Upper lobe of right lung (tissue), 1 donor: Measurements from ENCODE around the gene MESP1. TPM values are rescaled to one million over a fixed set of nuclear protein-coding genes. Genes with fewer than 3 reads are reported as not detected.
A peak's percentile ranks its signal among the peaks of the same experiment; 100 is the strongest.

Source experiments
- ATAC-seq: fragments of 200-7000 bp; cut with Tn5 transposase; one replicate; pipeline ENCODE4 v1.9.1; 2020; ENCODE audit warnings: mild to moderate bottlenecking, moderate library complexity
- DNase-seq: peaks from one replicate; pipeline ENCODE4 v3.0.0-alpha.2; 2020
- H3K27ac ChIP-seq: fragments of 200-600 bp; one replicate; pipeline ENCODE4 v1.8.0; 2022
- H3K27me3 ChIP-seq: fragments of 200-600 bp; one replicate; pipeline ENCODE4 v1.8.0; 2022; ENCODE audit warnings: mild to moderate bottlenecking
- H3K36me3 ChIP-seq: fragments of 200-600 bp; one replicate; pipeline ENCODE4 v1.8.0; 2022
- H3K4me1 ChIP-seq: fragments of 200-600 bp; one replicate; pipeline ENCODE4 v1.8.0; 2022
- H3K4me3 ChIP-seq: fragments of 200-600 bp; one replicate; pipeline ENCODE4 v1.8.0; 2022; ENCODE audit warnings: mild to moderate bottlenecking
- H3K9me3 ChIP-seq: fragments of 200-600 bp; one replicate; pipeline ENCODE4 v1.8.0; 2022
- intact Hi-C: fragments of 100-400 bp; cut with DNase I; formaldehyde crosslinking; loops from one replicate; pipeline ENCODE4 v1.11.0; 2022
- total RNA-seq: library from RNA; stranded (reverse); fragmentation: NEBNext Ultra II Directional; extraction: Animal tissue kit (Norgen Biotek cat#: 25700); gene quantifications from one replicate; pipeline ENCODE4 v1.2.1, GENCODE V29; 2021
- TF ChIP-seq, protein P1 (sequence below): fragments of 200-600 bp; IDR thresholded peaks from one replicate; pipeline ENCODE4 v1.8.0; 2022; ENCODE audit warnings: antibody characterized with exemption
- donor health status: DM: no; HTN: yes; CAD: no; lungs with severe emphysema.

Gene MESP1
- total RNA-seq, 1 donor from 2014 or later, result 4.9 TPM

DNA sequence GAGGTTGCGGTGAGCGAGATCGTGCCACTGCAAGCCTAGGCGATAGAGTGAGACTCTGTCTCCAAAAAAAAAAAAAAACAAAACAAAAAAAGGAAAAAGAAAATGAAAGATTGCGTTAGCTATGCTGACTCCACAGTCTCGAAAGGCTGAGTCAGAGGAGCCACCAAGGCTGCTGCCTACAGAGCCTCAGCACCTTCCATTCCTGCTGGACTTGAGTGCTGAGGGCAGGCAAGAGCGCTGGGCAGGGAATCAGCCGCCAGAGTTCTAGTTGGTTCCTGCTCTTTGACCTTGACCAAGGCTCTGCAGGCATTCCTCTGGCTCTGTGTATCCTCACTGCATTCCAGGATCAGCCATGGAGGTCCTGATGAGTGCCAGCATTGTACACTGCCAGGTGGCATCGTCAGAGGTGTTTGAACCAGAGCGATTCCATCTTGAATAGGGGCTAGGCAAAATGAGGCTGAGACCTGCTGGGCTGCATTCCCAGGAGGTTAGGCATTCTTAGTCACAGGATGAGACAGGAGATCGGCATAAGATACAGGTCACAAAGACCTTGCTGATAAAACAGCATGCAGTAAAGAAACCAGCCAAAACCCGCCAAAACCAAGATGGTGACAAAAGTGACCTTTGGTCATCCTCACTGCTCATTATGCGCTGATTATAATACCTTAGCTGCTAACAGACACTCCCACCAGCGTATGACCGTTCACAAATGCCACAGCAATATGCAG, 31.0 kb upstream of the MESP1 start:
- intact Hi-C loops, result no loop called here
- DNase-seq, result no peak
- no peak overlapping the region for H3K4me3 ChIP-seq

DNA sequence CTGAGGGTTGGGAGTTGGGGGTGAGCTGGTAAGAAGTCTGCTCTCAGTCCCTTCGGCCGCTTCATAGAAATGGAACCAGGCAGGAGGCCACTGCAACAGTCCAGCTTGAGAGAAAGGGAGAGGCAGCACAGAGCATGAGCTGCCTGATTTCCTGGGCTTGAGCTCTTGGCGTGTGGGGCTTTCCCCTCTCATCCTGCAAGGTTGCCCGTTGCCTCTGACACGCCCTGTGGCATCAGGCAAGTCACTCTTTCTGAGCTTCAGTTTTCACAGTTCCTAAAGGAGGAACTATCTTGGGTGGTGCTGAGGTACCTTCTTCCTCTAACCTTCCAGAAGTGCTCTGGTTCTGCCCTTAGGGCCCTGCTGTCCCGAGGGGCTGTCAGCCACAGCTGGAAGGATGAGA, 30.0 kb upstream of the MESP1 start:
- Histone ChIP-seq H3K36me3 (no peaks in the 10 kb centered on the region), H3K9me3 (no peaks in the 10 kb centered on the region), H3K4me3 (no peak overlapping the region), H3K4me1 (peaks cover 2% of the 10 kb centered on the region), H3K27ac (no peak overlapping the region), H3K27me3 (no peaks in the 10 kb centered on the region)
- TF ChIP-seq, protein P1, sequence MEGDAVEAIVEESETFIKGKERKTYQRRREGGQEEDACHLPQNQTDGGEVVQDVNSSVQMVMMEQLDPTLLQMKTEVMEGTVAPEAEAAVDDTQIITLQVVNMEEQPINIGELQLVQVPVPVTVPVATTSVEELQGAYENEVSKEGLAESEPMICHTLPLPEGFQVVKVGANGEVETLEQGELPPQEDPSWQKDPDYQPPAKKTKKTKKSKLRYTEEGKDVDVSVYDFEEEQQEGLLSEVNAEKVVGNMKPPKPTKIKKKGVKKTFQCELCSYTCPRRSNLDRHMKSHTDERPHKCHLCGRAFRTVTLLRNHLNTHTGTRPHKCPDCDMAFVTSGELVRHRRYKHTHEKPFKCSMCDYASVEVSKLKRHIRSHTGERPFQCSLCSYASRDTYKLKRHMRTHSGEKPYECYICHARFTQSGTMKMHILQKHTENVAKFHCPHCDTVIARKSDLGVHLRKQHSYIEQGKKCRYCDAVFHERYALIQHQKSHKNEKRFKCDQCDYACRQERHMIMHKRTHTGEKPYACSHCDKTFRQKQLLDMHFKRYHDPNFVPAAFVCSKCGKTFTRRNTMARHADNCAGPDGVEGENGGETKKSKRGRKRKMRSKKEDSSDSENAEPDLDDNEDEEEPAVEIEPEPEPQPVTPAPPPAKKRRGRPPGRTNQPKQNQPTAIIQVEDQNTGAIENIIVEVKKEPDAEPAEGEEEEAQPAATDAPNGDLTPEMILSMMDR, result no peak
- DNase-seq (no peak), ATAC-seq (peak; percentile 8)
- intact Hi-C loops, result no loop called here

More for the DNA sequence above, 31.0 kb upstream of the MESP1 start:
- TF ChIP-seq, protein P1, result no peak
- no peak overlapping the region for H3K27ac ChIP-seq
- H3K27me3 ChIP-seq, result no peaks in the 10 kb centered on the region
- H3K4me1 ChIP-seq, result no peaks in the 10 kb centered on the region
- H3K9me3 ChIP-seq, result no peaks in the 10 kb centered on the region
- peak; percentile 13 for ATAC-seq
- H3K36me3 ChIP-seq, result no peaks in the 10 kb centered on the region

DNA sequence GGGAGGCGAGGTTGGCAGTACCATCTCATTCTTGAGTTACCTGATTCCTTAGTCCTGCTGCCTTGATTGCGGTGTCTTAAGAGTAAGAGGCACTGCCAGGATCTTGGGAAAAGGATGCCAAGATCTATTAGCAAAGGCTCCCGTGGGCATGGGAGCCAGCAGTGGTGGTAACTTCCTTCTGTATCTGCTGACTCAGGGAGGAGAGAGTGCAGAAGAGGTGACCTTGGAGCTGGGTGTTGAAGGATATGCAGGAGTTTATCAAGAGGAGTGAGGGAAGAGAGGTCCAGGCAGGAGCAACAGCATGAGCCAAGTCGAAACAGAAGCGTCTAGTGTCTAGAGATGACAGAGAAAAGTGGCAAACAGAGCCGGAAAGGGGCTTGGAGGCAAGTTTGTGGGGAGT, 29.6 kb upstream of the MESP1 start:
- no peak for ATAC-seq

DNA sequence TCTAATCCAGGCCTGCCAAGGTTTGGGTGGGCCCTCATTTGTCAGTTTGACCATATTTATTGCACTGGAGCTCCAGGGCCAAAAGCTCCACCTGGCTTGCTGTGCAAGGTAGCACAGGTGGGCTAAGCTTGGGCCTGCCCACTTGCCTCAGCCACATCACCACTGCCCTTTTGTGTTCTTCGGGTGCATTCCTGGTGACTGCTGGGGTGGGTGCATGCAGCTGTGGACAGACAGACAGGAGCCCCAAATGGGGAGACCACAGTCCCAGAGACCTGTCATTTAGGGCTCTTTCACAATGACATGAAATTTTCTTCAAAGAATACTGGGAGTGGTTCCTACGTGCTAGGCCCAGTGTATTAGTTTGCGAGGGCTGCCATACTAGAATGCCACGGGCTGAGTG, 27.8 kb upstream of the MESP1 start:
- peaks cover 4% of the 10 kb centered on the region for H3K4me1 ChIP-seq
- no peaks in the 10 kb centered on the region for H3K36me3 ChIP-seq
- H3K9me3 ChIP-seq, result no peaks in the 10 kb centered on the region
- no peak overlapping the region for H3K4me3 ChIP-seq
- DNase-seq (no peak), ATAC-seq (no peak)
- H3K27me3 ChIP-seq, result no peaks in the 10 kb centered on the region
- TF ChIP-seq, protein P1, result no peak
- intact Hi-C loops, result no loop called here
- no peak overlapping the region for H3K27ac ChIP-seq

More for the DNA sequence above, 29.6 kb upstream of the MESP1 start:
- H3K27me3 ChIP-seq, result no peaks in the 10 kb centered on the region
- no peak for DNase-seq
- no peaks in the 10 kb centered on the region for H3K9me3 ChIP-seq
- TF ChIP-seq, protein P1, result no peak
- no peak overlapping the region for H3K4me3 ChIP-seq
- H3K4me1 ChIP-seq, result peaks cover 4% of the 10 kb centered on the region
- no peaks in the 10 kb centered on the region for H3K36me3 ChIP-seq
- intact Hi-C loops, result no loop called here
- H3K27ac ChIP-seq, result no peak overlapping the region

DNA sequence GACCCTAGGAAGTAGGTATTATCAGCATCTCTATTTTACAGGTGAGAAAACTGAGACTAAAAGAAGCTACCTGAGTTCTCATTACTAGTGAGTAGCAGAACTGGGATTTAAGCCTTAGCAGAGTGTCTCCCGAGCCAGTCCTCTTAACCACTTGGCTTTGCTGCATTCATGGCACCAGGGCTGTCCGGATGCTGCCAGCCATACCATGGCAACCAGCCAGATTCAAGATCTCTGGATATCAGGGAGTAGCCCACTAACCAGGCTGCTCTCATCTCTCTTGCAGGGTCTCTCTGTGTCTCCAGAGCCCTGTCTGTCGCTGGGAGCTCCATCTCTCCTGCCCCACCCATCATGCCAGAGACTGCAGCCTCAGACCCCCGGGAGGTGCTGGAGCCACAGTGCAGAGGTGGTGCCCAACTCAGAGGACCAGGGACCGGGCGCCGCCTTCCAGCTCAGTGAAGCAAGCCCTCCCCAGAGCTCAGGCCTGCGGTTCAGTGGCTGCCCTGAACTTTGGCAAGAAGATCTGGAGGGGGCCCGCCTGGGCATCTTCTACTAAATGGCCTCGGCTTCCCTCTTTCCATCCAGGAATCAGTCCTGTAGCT, 26.8 kb upstream of the MESP1 start:
- DNase-seq (no peak), ATAC-seq (no peak)
- TF ChIP-seq, protein P1, result no peak
- Histone ChIP-seq H3K27me3 (no peaks in the 10 kb centered on the region), H3K27ac (no peak overlapping the region), H3K4me3 (no peak overlapping the region), H3K36me3 (no peaks in the 10 kb centered on the region), H3K4me1 (peaks cover 4% of the 10 kb centered on the region), H3K9me3 (no peaks in the 10 kb centered on the region)
- intact Hi-C loops, result no loop called here
